ENCODE measurements around the gene DUS1L.
"Not testable (repeated sequence)": the region's sequence is repeated elsewhere in the genome, so short reads cannot be mapped to it uniquely, and the experiment has no call there.

The DUS1L gene

GRCh38 chr17:82039695-82040299 lies 25.8 kb downstream of the DUS1L start:
- DNase-seq (ENCODE audit: low spot score): no peak

- DNase-seq (ENCODE audit: low spot score): not testable (repeated sequence)
Measured at GRCh38 chr17:82038796-82039409, 26.7 kb downstream of the DUS1L start.

- DNase-seq (ENCODE audit: low spot score): no peak
Measured at GRCh38 chr17:82037889-82038195, 27.8 kb downstream of the DUS1L start.

- DNase-seq (ENCODE audit: low spot score): peak; percentile 95
Measured at GRCh38 chr17:82037092-82037888, 28.3 kb downstream of the DUS1L start, which contains the start of gene DCXR. TSS of gene DCXR (minus strand) at chr17:82037697. CDS start at chr17:82037682, 15 bp downstream.

GRCh38 chr17:82036634-82037091 lies 28.9 kb downstream of the DUS1L start:
- no peak for DNase-seq (ENCODE audit: low spot score)

GRCh38 chr17:82035956-82036633 lies 29.5 kb downstream of the DUS1L start:
- no peak for DNase-seq (ENCODE audit: low spot score)

GRCh38 chr17:82035488-82035887 lies 30.1 kb downstream of the DUS1L start:
- no peak for DNase-seq (ENCODE audit: low spot score)

- DNase-seq (ENCODE audit: low spot score): no peak
Measured at GRCh38 chr17:82034371-82035011, 31.1 kb downstream of the DUS1L start.

- no peak for DNase-seq (ENCODE audit: low spot score)
Measured at GRCh38 chr17:82033359-82034085, 32.1 kb downstream of the DUS1L start.

- no peak for DNase-seq (ENCODE audit: low spot score)
Measured at GRCh38 chr17:82031885-82032627, 33.5 kb downstream of the DUS1L start.

- DNase-seq (ENCODE audit: low spot score): no peak
Measured at GRCh38 chr17:82031303-82031884, 34.2 kb downstream of the DUS1L start, which contains the start of gene RAC3. TSS of gene RAC3 (plus strand) at chr17:82031678. CDS start at chr17:82031762, 84 bp downstream.

GRCh38 chr17:82030470-82031302 lies 34.9 kb downstream of the DUS1L start:
- DNase-seq (ENCODE audit: low spot score): peak; percentile 60

- no peak for DNase-seq (ENCODE audit: low spot score)
Measured at GRCh38 chr17:82029990-82030469, 35.6 kb downstream of the DUS1L start.

GRCh38 chr17:82029391-82029790 lies 36.2 kb downstream of the DUS1L start:
- DNase-seq (ENCODE audit: low spot score): no peak

- DNase-seq (ENCODE audit: low spot score): no peak
Measured at GRCh38 chr17:82028966-82029365, 36.6 kb downstream of the DUS1L start.

GRCh38 chr17:82028246-82028645 lies 37.4 kb downstream of the DUS1L start:
- no peak for DNase-seq (ENCODE audit: low spot score)

- DNase-seq (ENCODE audit: low spot score): no peak
Measured at GRCh38 chr17:82025401-82026107, 40.0 kb downstream of the DUS1L start.

- no peak for DNase-seq (ENCODE audit: low spot score)
Measured at GRCh38 chr17:82024859-82025258, 40.7 kb downstream of the DUS1L start.
